Keratinocyte (primary cell): ENCODE data around the gene PLEKHG4. TPM values are rescaled to one million over a fixed set of nuclear protein-coding genes. Genes with fewer than 3 reads are reported as not detected.

Source experiments
- DNase-seq: peaks from one replicate; pipeline ENCODE4 v3.0.0-alpha.2; 2011; ENCODE audit warnings: low read depth, missing footprints, low spot score
- FAIRE-seq: peaks from 2 replicates; lab custom pipeline; 2011; peaks lifted over from hg19 to GRCh38; lab: Jason Lieb, UNC
- H2AFZ ChIP-seq: 2 replicates; pipeline ENCODE4 v1.6.0; 2012; ENCODE audit warnings: low read length, control low read depth, inconsistent platforms; ENCODE audit not compliant: control insufficient read depth
- H3K27ac ChIP-seq: 2 replicates; pipeline ENCODE4 v1.5.1; 2011; ENCODE audit warnings: low read length; ENCODE audit not compliant: control insufficient read depth, insufficient read depth
- H3K27me3 ChIP-seq: 3 replicates; pipeline ENCODE4 v1.6.0; 2011; ENCODE audit warnings: low read length; ENCODE audit not compliant: control insufficient read depth, insufficient read depth; ENCODE audit errors: extremely low read depth
- H3K36me3 ChIP-seq, 2 experiments: 2 replicates in 1 of 2; 3 replicates in 1 of 2; pipeline ENCODE4 v1.5.1; 2011; ENCODE audit warnings: low read length in 2 of 2, mild to moderate bottlenecking in 1 of 2; ENCODE audit not compliant: control insufficient read depth in 2 of 2, insufficient read depth in 2 of 2; ENCODE audit errors: extremely low read depth in 1 of 2
- H3K4me1 ChIP-seq: 3 replicates; pipeline ENCODE4 v1.5.1; 2011; ENCODE audit warnings: low read length; ENCODE audit not compliant: control insufficient read depth, insufficient read depth; ENCODE audit errors: extremely low read depth
- H3K4me2 ChIP-seq: 3 replicates; pipeline ENCODE4 v1.6.0; 2011; ENCODE audit warnings: low read depth, low read length; ENCODE audit not compliant: control insufficient read depth, insufficient read depth; ENCODE audit errors: extremely low read depth
- H3K4me3 ChIP-seq, 3 experiments: fragments of 200-600 bp in 1 of 3; sonication (generic) in 1 of 3; 2 replicates in 2 of 3; 3 replicates in 1 of 3; pipeline ENCODE4 v1.5.1; 2011 to 2016; ENCODE audit warnings: low read length in 3 of 3, mild to moderate bottlenecking in 3 of 3, control low read depth in 2 of 3, inconsistent platforms in 1 of 3, low read depth in 1 of 3, mixed read lengths in 1 of 3, mixed run types in 1 of 3, moderate library complexity in 1 of 3; ENCODE audit not compliant: control insufficient read depth in 2 of 3, insufficient read depth in 2 of 3; ENCODE audit errors: extremely low read depth in 1 of 3
- H3K79me2 ChIP-seq: 2 replicates; pipeline ENCODE4 v1.6.0; 2012; ENCODE audit warnings: low read length; ENCODE audit not compliant: control insufficient read depth, insufficient read depth
- H3K9ac ChIP-seq: 3 replicates; pipeline ENCODE4 v1.6.0; 2011; ENCODE audit warnings: low read length; ENCODE audit not compliant: control insufficient read depth, insufficient read depth; ENCODE audit errors: extremely low read depth
- H3K9me1 ChIP-seq: 3 replicates; pipeline ENCODE4 v1.6.0; 2011; ENCODE audit warnings: low read length; ENCODE audit not compliant: control insufficient read depth, insufficient read depth; ENCODE audit errors: extremely low read depth
- H3K9me3 ChIP-seq: 2 replicates; pipeline ENCODE4 v1.5.1; 2012; ENCODE audit warnings: low read depth, low read length; ENCODE audit not compliant: control insufficient read depth
- H4K20me1 ChIP-seq: 3 replicates; pipeline ENCODE4 v1.6.0; 2011; ENCODE audit warnings: low read length; ENCODE audit not compliant: control insufficient read depth, insufficient read depth; ENCODE audit errors: extremely low read depth
- CTCF ChIP-seq, 3 experiments: IDR thresholded peaks in 1 of 3; conservative IDR thresholded peaks in 1 of 3; optimal IDR thresholded peaks in 1 of 3; 2 replicates in 2 of 3; 3 replicates in 1 of 3; pipeline versions ENCODE3 to v1.5.1; 2011; ENCODE audit warnings: low read length in 3 of 3, mild to moderate bottlenecking in 3 of 3, moderate library complexity in 2 of 3, control low read depth in 1 of 3, inconsistent platforms in 1 of 3; ENCODE audit not compliant: insufficient read depth in 2 of 3; ENCODE audit errors: extremely low read depth in 1 of 3
- EZH2 ChIP-seq: IDR thresholded peaks from one replicate; pipeline ENCODE4 v1.6.1; 2012; ENCODE audit warnings: inconsistent platforms, mild to moderate bottlenecking, low read length, moderate library complexity
- dilution Hi-C: fragments of 300-500 bp; cut with MboI; formaldehyde crosslinking; loops from one replicate; pipeline ENCODE4 v1.7.0; 2020; ENCODE audit warnings: low sequenced_read_pairs; ENCODE audit not compliant: extremely low pct_ligation_motif_present
- polyA plus RNA-seq, 5 experiments: library from polyadenylated mRNA; depleted of rRNA in 3 of 5; stranded (reverse) in 3 of 5; stranded (forward) in 1 of 5; unstranded in 1 of 5; fragments of >200 nt; gene quantifications; 1 replicate in 1 of 5; 2 replicates in 3 of 5; 3 replicates in 1 of 5; pipeline versions ENCODE4 v1.2.1 to v1.2.3, GENCODE V29; 2011 to 2012; ENCODE audit warnings: missing spikeins in 2 of 5, low read depth in 1 of 5, low replicate concordance in 1 of 5

The PLEKHG4 gene
- polyA plus RNA-seq, 1 donor (not counting 4 experiments of a cell fraction or from before 2014, with no cell fraction given) = 1.3 TPM

GRCh38 chr16:67246756-67247191 lies 32.6 kb upstream of the PLEKHG4 start:
- dilution Hi-C loops = no loop called here
- H2AFZ ChIP-seq = peak overlapping the region; percentile 4
- H3K79me2 ChIP-seq = peaks cover 16% of the 10 kb centered on the region
- FAIRE-seq (peak; percentile 9), DNase-seq (no peak)
- peaks cover 55% of the 10 kb centered on the region for H3K4me1 ChIP-seq
- no peaks in the 10 kb centered on the region for H4K20me1 ChIP-seq
- peak overlapping the region; percentile 79 for H3K9ac ChIP-seq
- H3K27ac ChIP-seq = peak overlapping the region; percentile 73
- TF ChIP-seq CTCF (optimal IDR thresholded peaks at IDR 0.05 in 1 of 3, IDR thresholded peaks at IDR 0.05 in 1 of 3, conservative IDR thresholded peaks at IDR 0.05 in 1 of 3; ENCODE audit: extremely low read depth in 1 of 3, insufficient read depth in 2 of 3, low read length in 3 of 3) (peak in 2 of 3 experiments; percentile 17 to 32), EZH2 (no peak)
- H3K4me3 ChIP-seq = peak overlapping the region; percentile 79 to 86 (median 85)
- H3K36me3 ChIP-seq = peaks cover 0 to 5% of the 10 kb centered on the region in 2 experiments
- peaks cover 2% of the 10 kb centered on the region for H3K9me1 ChIP-seq
- H3K9me3 ChIP-seq = no peaks in the 10 kb centered on the region
- H3K27me3 ChIP-seq = peaks cover 18% of the 10 kb centered on the region
- peak overlapping the region; percentile 85 for H3K4me2 ChIP-seq

DNA sequence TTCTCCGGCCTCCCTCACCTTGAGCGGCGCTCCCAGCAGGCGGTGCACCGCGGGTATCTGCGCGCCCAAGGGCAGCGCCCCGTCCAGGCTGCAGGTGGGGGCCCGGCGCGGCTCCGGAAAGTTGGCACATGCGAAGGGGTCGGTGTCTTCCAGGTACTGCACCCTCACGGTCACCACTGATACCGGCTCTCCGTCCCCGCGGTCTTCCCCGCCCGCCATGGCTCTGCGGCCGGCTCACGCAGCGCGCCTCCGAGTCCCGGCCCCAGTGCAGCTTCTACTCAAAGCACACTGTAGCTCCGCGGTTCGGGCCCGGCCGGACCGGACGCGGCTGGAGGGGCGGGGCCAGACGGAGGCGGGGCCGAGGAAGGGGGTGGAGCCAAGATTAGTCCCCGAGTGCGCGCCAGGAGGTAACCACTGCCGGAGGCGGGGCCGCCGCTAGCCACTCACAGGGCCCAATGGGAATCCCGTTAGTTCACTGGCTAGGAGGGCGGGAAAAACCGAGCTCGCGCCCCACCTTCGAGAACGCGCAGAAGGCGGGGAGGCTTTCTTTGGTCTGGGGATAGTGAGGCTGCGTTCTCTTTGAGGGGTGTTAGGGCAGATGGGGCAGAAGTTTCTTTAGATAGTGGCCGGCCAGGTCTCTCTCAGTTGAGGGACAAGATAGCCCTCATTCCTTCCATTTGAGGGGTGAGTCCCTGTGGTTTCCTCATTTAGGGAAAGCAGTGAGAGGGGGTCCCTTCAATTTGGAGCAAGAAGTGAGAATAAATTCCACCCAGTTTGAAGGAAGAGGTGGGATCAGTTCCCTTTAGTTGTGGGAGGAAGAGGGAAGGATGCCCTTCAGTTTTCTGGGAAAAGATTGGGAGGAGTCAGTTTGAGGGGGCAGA lies 31.9 kb upstream of the PLEKHG4 start, which contains the start of gene FHOD1:
Gene FHOD1 (minus strand): TSS at position 290 of the 881 bp plus-strand sequence. CDS start 71 bp downstream, at position 219.
- Histone ChIP-seq H3K4me2 (peak within 1 kb of the TSS; percentile 85), H3K79me2 (peaks cover 13% of the 10 kb centered on the region), H3K36me3 (peaks cover 0 to 5% of the 10 kb centered on the region in 2 experiments), H3K4me3 (peak within 1 kb of the TSS; percentile 79 to 86 (median 85)), H3K4me1 (peaks cover 49% of the 10 kb centered on the region), H3K27me3 (peaks cover 18% of the 10 kb centered on the region), H3K27ac (peak within 1 kb of the TSS; percentile 73), H3K9me1 (no peaks in the 10 kb centered on the region), H3K9me3 (no peaks in the 10 kb centered on the region), H3K9ac (peak within 1 kb of the TSS; percentile 79), H4K20me1 (no peaks in the 10 kb centered on the region), H2AFZ (peak within 1 kb of the TSS; percentile 81)
- TF ChIP-seq CTCF (optimal IDR thresholded peaks at IDR 0.05 in 1 of 3, IDR thresholded peaks at IDR 0.05 in 1 of 3, conservative IDR thresholded peaks at IDR 0.05 in 1 of 3; ENCODE audit: extremely low read depth in 1 of 3, insufficient read depth in 2 of 3, low read length in 3 of 3) = no peak
- TF ChIP-seq EZH2 = no peak
- dilution Hi-C loops = no loop called here
- DNase-seq = no peak
- FAIRE-seq = no peak
